ENCODE measurements around the gene AFG3L2.

The AFG3L2 gene

DNA sequence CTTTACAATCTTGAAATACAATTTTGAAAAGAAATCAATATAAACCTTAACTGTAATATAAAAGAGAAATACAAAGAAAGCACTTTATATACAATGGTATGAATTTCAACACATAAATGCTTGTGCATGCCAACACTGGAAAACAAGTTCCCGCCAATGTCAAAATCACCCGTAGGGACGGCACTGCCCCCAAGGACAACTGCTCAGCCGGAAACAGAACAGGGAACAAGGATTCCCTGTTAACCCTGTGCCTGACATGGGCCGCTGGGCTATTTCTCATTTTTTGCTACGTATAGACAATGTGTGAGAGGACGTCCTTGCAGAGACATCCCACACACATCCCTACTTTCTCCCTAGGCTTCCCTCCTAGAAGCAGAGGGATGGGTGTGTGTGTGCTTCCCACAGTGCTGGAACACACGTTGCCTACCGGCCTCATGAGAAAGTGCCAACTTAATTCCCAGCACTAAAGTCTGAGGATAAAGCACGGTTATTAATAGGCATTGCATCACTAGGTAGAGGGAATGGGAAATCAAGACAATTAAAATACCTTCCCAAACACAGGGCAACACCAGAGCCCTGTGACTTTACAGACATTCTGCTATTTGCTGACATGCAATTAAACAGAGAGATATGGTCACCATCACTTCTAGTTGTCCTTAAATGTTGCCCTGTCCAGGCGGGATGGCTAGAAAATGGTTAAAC lies 14.4 kb downstream of the AFG3L2 start:
- TF ChIP-seq, protein P1, sequence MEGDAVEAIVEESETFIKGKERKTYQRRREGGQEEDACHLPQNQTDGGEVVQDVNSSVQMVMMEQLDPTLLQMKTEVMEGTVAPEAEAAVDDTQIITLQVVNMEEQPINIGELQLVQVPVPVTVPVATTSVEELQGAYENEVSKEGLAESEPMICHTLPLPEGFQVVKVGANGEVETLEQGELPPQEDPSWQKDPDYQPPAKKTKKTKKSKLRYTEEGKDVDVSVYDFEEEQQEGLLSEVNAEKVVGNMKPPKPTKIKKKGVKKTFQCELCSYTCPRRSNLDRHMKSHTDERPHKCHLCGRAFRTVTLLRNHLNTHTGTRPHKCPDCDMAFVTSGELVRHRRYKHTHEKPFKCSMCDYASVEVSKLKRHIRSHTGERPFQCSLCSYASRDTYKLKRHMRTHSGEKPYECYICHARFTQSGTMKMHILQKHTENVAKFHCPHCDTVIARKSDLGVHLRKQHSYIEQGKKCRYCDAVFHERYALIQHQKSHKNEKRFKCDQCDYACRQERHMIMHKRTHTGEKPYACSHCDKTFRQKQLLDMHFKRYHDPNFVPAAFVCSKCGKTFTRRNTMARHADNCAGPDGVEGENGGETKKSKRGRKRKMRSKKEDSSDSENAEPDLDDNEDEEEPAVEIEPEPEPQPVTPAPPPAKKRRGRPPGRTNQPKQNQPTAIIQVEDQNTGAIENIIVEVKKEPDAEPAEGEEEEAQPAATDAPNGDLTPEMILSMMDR (IDR thresholded peaks at IDR 0.05; ENCODE audit: control insufficient read depth, extremely low read depth, insufficient read depth), result no peak
- no peak for DNase-seq (ENCODE audit: low read depth)
- H3K4me3 ChIP-seq (ENCODE audit: low read depth, low read length), result no peak overlapping the region

DNA sequence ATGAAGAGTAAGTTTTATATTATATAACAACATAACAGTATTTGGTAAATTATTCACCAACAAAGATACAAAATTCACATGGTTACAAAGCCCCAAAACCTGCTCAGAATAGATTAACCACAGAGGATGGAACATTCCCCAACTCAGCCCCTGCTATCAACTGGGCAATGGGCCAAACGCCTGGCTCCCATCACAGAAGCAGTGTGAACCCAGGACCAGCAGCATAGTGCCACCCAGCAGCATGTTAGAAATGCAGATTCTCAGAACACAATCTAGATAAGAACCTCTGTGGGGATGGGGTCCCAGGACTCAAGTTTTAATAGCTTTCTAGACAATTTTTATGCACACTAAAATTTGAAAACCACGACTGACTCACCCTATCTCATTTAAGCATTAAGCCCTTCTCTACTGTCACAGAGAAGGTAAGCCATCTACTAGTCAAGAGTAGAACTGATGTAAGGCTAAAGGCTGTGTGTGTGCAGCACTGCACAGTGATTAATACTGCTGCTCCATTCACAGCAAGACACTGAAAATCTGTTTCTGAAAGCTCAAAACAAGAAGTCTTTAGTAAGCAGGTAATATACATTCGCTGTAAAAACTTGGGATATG lies 15.2 kb downstream of the AFG3L2 start:
- DNase-seq (ENCODE audit: low read depth), result no peak
- no peak overlapping the region for H3K4me3 ChIP-seq (ENCODE audit: low read depth, low read length)
- TF ChIP-seq, protein P1 (IDR thresholded peaks at IDR 0.05; ENCODE audit: control insufficient read depth, extremely low read depth, insufficient read depth), result no peak

DNA sequence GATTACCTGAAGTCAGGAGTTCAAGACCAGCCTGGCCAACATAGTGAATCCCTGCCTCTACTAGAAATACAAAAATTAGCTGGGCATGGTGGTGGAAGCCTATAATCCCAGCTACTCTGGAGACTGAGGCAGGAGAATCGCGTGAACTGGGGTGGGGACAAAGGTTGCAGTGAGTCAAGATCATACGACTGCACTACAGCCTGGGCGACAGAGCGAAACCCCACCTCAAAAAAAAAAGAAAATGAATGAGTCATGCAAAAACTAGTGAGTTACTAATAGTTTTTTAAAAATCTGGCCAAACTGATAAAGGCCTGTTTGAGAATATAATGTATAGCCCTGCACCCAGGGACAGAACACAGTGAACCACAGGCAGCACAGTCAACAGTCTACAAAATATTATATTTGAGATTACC lies 17.5 kb downstream of the AFG3L2 start:
- no peak for DNase-seq (ENCODE audit: low read depth)
- H3K4me3 ChIP-seq (ENCODE audit: low read depth, low read length), result no peak overlapping the region
- TF ChIP-seq, protein P1 (IDR thresholded peaks at IDR 0.05; ENCODE audit: control insufficient read depth, extremely low read depth, insufficient read depth), result no peak

DNA sequence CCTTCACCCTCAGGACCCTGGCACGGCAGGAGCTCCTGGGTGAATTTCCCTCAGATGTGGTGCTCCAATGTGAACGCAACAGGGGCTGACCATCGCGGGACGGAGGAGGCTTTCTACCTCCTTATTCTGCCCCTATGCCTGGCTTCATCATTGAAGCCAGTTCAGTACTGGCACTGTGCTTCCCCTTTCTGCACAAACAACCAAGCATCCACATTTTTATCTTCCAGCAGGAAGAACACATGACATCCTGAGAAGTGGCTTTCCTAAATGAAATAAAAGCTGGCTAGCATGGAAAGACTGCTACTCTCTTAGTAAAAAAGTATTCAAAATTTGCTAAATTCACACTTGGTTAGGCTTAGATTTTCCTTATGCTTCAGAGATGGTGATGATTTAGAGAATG lies 24.8 kb downstream of the AFG3L2 start:
- TF ChIP-seq, protein P1 (IDR thresholded peaks at IDR 0.05; ENCODE audit: control insufficient read depth, extremely low read depth, insufficient read depth), result no peak
- no peak for DNase-seq (ENCODE audit: low read depth)
- no peak overlapping the region for H3K4me3 ChIP-seq (ENCODE audit: low read depth, low read length)

DNA sequence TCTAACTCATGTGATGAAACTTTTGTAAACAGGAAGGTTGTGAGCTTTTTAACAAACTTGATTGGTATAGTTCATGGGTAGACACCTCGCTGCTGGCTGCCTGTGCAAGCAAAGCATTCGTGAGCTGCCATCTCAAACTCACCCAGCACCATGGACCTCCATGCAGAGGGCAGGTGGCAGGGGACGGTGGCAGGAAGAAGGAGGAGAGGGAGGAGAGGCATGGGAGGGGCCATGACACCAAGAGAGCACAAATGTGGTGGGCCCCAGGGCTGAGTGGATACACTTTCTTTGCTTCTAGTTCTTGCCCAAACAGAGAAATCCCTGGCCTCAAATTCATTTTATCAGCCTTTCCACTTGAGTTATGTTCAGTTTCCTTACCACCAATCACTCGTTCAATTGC lies 29.1 kb downstream of the AFG3L2 start:
- TF ChIP-seq, protein P1 (IDR thresholded peaks at IDR 0.05; ENCODE audit: control insufficient read depth, extremely low read depth, insufficient read depth), result no peak
- DNase-seq (ENCODE audit: low read depth), result no peak
- H3K4me3 ChIP-seq (ENCODE audit: low read depth, low read length), result no peak overlapping the region

DNA sequence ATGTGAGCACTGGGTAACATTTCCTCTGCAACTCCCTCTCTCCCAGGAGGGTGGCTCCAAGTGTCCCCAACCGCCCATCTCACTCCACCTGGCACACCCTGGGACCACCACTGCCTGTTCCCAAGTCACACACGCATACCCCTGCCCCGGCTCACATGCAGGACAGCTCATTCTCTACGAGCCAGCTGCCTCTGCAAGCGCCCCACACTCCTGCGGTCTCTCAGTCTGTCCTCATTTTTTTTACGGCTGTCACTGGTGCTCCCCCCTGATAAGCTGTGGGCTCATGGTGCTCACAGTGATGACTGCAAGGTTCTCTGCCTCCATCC lies 30.8 kb downstream of the AFG3L2 start:
- TF ChIP-seq, protein P1 (IDR thresholded peaks at IDR 0.05; ENCODE audit: control insufficient read depth, extremely low read depth, insufficient read depth), result no peak
- no peak overlapping the region for H3K4me3 ChIP-seq (ENCODE audit: low read depth, low read length)

More for the DNA sequence above, 30.8 kb downstream of the AFG3L2 start:
- no peak for DNase-seq (ENCODE audit: low read depth)
